Activated naive CD4-positive, alpha-beta T cell treated with anti-CD3 and anti-CD28 coated beads, Interleukin-2, amount 50 U/mL, for 72 hours (primary cell): ENCODE data around the gene CSPG4. TPM values are rescaled to one million over a fixed set of nuclear protein-coding genes. Genes with fewer than 3 reads are reported as not detected.
"Not testable (repeated sequence)": the region's sequence is repeated elsewhere in the genome, so short reads cannot be mapped to it uniquely, and the experiment has no call there.

Experiments used
- ATAC-seq, 2 donors: fragments of 150-1000 bp; cut with Tn5 transposase; 2 replicates each; pipeline ENCODE4 v1.10.0; 2021; ENCODE audit warnings: mild to moderate bottlenecking in 2 of 2, moderate library complexity in 2 of 2
- DNase-seq, 2 donors: peaks; one replicate each; pipeline ENCODE4 v3.0.0; 2021 to 2022; ENCODE audit warnings: low spot score in 2 of 2
- H3K27ac Mint-ChIP-seq, 2 donors: one replicate each; pipeline ENCODE4 v1.8.0; 2022; ENCODE audit warnings: mild to moderate bottlenecking in 2 of 2, mixed read lengths in 2 of 2
- H3K36me3 Mint-ChIP-seq, 2 donors: one replicate each; pipeline ENCODE4 v1.8.0; 2022; ENCODE audit warnings: mixed read lengths in 2 of 2
- H3K9me3 Mint-ChIP-seq, 2 donors: one replicate each; pipeline ENCODE4 v1.8.0; 2022; ENCODE audit warnings: mixed read lengths in 2 of 2
- total RNA-seq, 2 donors: library from RNA; stranded (reverse); gene quantifications; one replicate each; pipeline ENCODE4 v1.2.3, GENCODE V29; 2022

Gene CSPG4
- total RNA-seq, 2 donors from 2014 or later: not detected

- no peaks in the 10 kb centered on the region for H3K36me3 Mint-ChIP-seq
- no peak for ATAC-seq
- H3K9me3 Mint-ChIP-seq: no peaks in the 10 kb centered on the region
- DNase-seq: no peak
- no peak overlapping the region for H3K27ac Mint-ChIP-seq
Observed at GRCh38 chr15:75749820-75750219, 37.2 kb upstream of the CSPG4 start.

DNA sequence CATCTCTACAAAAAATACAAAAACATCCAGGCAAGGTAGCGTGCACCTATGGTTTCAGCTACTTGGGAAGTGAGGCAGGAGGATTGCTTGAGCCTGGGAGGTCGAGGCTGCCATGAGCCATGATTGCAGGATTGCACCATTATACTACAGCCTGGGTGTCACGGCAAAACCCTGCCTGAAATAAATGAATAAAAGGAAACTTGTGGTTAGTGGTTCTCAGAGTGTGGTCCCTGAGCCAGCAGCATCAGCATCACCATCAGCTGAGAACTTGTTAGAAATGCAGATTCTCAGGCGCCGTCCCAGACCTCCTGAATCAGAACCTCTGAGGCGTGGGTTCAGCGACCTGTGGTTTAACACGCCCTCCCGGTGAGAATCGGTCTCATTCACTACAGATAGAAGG, 36.2 kb upstream of the CSPG4 start:
- H3K27ac Mint-ChIP-seq: not testable (repeated sequence)
- peak; percentile 98 to 99 for ATAC-seq

GRCh38 chr15:75747121-75747520, 34.5 kb upstream of the CSPG4 start:
- H3K36me3 Mint-ChIP-seq, H3K27ac Mint-ChIP-seq, H3K9me3 Mint-ChIP-seq, ATAC-seq: not testable (repeated sequence)
- peak in 1 of 2 donors; percentile 14 for DNase-seq

More for the DNA sequence above, 36.2 kb upstream of the CSPG4 start:
- H3K36me3 Mint-ChIP-seq, H3K9me3 Mint-ChIP-seq: not testable (repeated sequence)
- peak in 1 of 2 donors; percentile 55 for DNase-seq

DNA sequence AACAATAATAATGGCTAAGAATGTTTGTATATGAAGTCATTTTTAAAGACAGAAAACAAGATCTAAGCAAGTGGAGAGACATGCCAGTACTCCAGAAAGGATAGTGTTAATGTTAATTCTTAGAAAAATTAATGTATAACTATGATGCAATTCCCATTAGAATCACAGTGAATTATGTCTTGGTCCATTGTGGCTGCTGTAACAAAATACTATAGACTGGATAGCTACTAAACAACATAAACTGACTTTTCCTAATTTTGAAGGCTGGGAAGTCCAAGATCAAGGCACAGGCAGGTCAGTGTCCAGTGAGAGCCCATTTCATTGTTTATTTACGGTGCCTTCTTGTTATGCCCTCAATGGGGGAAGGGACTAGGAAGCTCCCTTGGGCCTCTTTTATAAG, 32.7 kb upstream of the CSPG4 start:
- H3K36me3 Mint-ChIP-seq: no peaks in the 10 kb centered on the region
- ATAC-seq (no peak), DNase-seq (no peak)
- H3K9me3 Mint-ChIP-seq: no peaks in the 10 kb centered on the region
- no peak overlapping the region for H3K27ac Mint-ChIP-seq

GRCh38 chr15:75742346-75742745, 29.7 kb upstream of the CSPG4 start:
- H3K27ac Mint-ChIP-seq, H3K36me3 Mint-ChIP-seq, ATAC-seq, H3K9me3 Mint-ChIP-seq, DNase-seq: not testable (repeated sequence)

GRCh38 chr15:75739791-75740190, 27.1 kb upstream of the CSPG4 start:
- Mint-ChIP-seq H3K36me3 (peaks cover 0 to 6% of the 10 kb centered on the region in 2 donors), H3K9me3 (no peaks in the 10 kb centered on the region), H3K27ac (no peak overlapping the region)
- ATAC-seq (no peak), DNase-seq (no peak)

- DNase-seq: peak; percentile 87 to 96
- peak; percentile 97 to 99 for ATAC-seq
- peak overlapping the region in 1 of 2 donors; percentile 64 for H3K27ac Mint-ChIP-seq
- H3K36me3 Mint-ChIP-seq: peaks cover 0 to 6% of the 10 kb centered on the region in 2 donors
- no peaks in the 10 kb centered on the region for H3K9me3 Mint-ChIP-seq
Observed at GRCh38 chr15:75738647-75739325, 26.1 kb upstream of the CSPG4 start.

DNA sequence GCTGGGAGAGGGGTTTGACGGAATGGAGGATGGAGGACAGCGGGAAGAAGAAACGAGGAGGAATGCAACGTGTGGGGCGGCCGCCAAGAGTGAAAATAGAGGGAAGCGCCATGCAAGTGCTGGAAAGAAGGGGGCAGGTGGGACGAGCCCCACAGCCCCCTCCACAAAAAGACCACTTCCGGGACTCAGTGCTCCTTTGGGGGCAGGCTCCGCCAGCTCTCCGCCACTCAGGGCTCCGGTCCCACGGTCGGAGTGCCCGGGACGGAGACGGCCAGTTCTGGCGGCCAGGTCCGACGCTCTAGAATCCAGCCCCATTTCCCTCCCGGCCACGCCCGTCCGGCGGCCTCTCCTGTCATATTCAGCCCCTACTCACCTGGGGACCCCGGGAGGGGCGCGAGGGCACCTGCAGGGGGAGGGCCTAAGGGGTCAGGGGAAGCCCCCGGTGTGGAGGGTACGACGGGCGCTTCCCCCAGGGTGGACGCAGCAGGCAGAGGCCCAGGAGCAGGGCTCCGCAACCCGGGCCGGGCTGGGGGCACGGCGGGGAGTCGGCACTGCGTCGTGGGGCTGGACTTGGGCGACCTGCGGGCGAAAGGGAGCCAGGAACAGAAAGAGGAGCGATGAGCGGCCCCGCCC, 25.5 kb upstream of the CSPG4 start:
- no peak for DNase-seq
- ATAC-seq: no peak
- Mint-ChIP-seq H3K36me3 (peaks cover 0 to 6% of the 10 kb centered on the region in 2 donors), H3K27ac (peak overlapping the region; percentile 64 to 66), H3K9me3 (no peaks in the 10 kb centered on the region)

- DNase-seq: peak in 1 of 2 donors; percentile 50
- peak overlapping the region; percentile 64 to 66 for H3K27ac Mint-ChIP-seq
Observed at GRCh38 chr15:75737116-75738013, 24.7 kb upstream of the CSPG4 start.

DNA sequence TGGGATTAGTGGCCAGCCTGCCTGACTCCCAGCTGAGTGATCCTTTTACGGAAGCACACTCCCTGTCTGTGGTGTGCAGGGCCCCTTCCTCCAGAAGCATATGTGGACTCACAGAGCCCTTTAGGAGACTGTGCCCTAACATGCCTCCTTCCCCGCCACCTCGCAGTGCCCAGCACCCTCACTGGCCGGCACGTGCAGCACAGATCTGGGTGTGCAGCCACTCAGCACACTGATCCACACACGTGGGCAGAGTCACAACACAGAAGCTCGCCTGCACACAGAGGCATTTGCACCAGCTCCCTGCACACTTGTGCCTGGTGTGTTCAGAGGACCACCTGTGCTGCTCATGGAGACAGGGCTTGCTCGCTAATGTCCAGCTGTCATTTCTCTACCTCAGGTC, 23.6 kb upstream of the CSPG4 start:
- Mint-ChIP-seq H3K9me3 (no peaks in the 10 kb centered on the region), H3K36me3 (peaks cover 0 to 6% of the 10 kb centered on the region in 2 donors), H3K27ac (no peak overlapping the region)
- ATAC-seq (no peak), DNase-seq (peak in 1 of 2 donors; percentile 44)

More at GRCh38 chr15:75737116-75738013, 24.7 kb upstream of the CSPG4 start:
- H3K36me3 Mint-ChIP-seq, H3K9me3 Mint-ChIP-seq, ATAC-seq: not testable (repeated sequence)

DNA sequence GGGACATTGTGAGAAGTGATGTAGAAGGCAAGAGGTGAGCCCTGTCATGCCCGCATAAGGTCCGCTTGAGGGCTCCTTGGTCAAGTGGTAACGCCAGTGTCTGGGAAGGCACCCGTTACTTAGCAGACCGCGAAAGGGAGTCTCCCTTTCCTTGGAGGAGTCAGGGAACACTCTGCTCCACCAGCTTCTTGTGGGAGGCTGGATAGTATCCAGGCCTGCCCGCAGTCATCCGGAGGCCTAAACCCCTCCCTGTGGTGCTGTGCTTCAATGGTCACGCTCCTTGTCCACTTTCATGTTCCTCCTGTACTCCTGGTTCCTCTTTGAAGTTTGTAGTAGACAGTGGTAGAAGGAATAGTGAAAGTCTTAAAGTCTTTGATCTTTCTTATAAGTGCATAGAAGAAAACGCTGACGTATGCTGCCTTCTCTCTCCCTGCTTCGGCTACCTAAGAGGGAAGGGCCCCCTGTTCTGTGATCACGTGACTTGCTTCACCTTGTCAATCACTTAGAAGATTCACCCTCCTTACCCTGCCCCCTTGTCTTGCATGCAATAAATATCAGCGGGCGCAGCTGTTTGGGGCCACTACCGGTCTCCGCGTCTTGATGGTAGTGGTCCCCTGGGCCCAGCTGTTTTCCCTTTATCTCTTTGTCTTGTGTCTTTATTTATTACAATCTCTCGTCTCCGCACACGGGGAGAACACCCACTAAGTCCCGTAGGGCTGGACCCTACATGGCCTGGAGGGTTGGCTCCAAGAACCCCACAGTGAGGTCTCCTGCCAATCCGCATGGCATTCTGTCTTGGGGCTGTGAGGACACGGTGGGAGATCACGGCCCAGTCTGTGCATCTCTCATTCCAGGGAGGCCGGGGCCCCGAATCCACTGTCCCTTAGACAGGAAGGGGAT, 22.5 kb upstream of the CSPG4 start:
- DNase-seq: peak in 1 of 2 donors; percentile 44
- not testable (repeated sequence) for ATAC-seq, H3K36me3 Mint-ChIP-seq, H3K9me3 Mint-ChIP-seq, H3K27ac Mint-ChIP-seq

DNA sequence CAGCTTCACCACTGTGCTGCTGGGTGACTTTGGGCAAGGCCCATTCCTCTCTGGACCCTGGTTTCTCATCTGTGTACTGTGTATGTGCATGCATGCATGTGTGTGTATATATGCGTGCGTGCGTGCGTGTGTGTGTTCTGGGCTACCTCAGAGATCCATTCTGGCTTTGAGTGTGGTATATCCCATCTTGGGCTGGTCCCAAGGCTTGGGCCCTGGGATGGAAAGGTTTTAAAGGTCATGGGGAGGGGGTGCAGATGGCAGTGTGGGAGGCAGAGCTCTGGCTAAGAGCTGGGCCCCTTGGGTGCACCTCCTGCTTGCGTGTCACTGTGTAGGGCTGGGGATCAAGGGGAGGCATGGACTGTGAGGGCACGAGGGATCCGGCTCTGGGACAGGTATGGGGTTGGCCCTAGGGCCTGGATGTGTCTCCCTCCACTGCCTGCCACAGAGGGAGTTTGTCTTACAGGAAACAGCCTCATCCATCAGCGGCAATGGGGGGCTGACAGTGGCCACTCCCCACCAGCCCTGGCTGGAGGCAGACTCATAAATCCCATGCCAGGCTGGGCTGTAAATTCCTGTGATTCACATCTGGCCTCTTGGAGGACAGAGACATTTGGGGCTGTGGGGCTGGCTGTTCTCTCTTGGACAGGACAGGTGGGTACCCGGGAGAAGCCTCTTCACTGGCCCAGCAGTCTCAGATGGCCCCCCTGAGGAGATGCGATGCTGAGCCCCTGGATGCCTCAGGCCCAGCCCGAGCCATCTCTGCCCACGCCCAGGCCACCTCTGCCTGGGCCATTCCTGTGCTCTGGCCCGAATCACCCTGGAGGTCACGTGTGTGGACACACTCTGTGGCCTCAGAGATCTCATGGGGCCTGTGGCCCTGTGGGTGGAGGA, 21.4 kb upstream of the CSPG4 start:
- Mint-ChIP-seq H3K36me3 (no peaks in the 10 kb centered on the region), H3K9me3 (no peaks in the 10 kb centered on the region), H3K27ac (no peak overlapping the region)
- ATAC-seq (no peak), DNase-seq (no peak)

DNA sequence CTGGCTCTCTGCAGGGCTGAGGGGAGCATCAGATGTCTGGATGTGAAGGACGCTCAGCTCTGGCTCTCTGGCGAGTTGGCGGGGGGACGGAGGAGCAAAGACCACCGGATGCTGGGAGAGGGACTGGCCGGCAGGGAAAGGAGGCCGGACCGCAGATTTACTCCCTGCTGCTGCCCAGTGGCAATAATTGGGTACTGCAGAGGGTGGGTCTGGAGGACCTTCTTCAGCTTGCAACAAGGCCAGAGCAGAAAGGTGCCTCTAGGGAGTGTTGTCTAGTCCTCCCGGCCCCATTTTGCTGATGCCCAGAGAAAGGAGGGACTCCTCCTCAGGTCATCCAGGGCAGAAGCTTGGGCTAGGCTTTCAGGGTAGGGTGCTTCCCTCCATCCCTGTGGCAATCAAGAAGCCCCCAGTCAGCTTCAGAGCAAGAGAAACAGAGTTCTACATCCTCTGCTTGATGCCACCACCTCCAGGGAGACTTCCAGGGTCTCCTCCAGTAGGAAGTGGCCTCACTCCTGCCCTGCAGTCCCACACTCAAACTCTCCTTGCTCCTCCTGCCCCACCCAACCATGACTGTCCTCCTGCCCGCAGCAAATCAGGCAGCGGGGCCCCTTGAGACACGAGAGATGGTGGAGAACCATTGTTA, 20.3 kb upstream of the CSPG4 start:
- Mint-ChIP-seq H3K9me3 (no peaks in the 10 kb centered on the region), H3K36me3 (no peaks in the 10 kb centered on the region), H3K27ac (no peak overlapping the region)
- ATAC-seq (peak; percentile 62 to 70), DNase-seq (peak in 1 of 2 donors; percentile 65)

DNA sequence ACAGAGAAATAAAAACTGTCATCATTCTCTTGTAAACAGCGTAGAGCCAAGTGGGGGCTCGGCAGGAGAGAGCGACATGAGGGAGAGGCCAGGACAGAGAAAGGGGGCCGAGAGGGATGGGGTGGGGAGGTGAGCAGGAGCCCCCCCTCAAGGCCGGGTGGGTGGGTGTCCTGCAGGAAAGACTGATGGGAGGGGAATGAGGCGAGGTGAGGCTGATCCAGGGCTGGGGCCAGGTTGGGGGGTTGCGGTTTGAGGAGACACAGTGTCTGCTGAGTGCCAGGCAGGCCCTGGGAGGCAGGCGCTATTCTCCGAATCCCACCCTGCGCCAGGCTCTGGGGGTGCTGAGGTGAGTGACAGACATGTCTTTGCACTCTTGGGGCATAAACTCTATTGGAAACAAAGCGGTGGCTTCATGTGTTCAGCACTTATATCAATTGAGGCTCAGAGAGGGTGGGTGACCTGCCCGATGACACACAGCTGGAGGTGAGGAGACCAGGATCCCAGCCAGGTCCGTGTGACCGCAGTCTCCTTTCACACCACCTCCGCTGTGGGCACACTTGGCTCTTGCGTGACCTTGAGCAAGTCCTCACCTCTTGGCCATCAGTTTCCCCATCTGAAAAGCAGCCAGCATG, 19.6 kb upstream of the CSPG4 start:
- no peak for ATAC-seq
- Mint-ChIP-seq H3K36me3 (no peaks in the 10 kb centered on the region), H3K27ac (no peak overlapping the region), H3K9me3 (no peaks in the 10 kb centered on the region)
- no peak for DNase-seq
